Iris pigment epithelial cell (primary cell): ENCODE data around the gene ZMAT5.

Experiments used
- DNase-seq: peaks from one replicate; pipeline ENCODE4 v3.0.0-alpha.2; 2011; ENCODE audit warnings: low read depth

The ZMAT5 gene

DNA sequence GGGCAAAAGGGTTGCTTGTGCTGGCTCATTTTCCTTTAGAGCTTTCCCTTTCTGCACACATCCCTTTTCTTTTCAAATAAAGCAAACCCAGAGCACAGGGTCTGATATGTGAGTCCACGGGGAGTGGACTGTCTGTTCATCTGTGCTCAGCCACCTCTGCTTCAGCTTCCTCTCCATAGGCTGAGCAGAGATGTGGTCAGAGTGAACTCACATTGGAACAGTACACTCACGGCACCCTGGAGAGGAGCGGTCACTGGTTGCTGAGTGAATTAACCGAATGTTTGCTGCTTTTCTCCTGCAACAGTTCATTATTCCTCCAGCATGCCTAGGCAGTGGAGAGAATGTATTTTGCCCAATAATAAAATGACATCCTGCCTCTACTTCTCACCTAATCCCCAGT, 83.3 kb downstream of the ZMAT5 start:
- peak; percentile 31 for DNase-seq
